Measurements from ENCODE around the gene FEM1A. TPM values are rescaled to one million over a fixed set of nuclear protein-coding genes. Genes with fewer than 3 reads are reported as not detected.

Gene FEM1A
- total RNA-seq, 5 donors from 2014 or later (not counting 1 experiment from before 2014, with no cell fraction given), result 9.7 to 17.7 (median 16.1) TPM

GRCh38 chr19:4847190-4847973 lies 55.8 kb downstream of the FEM1A start:
- no peaks in the 10 kb centered on the region for H3K9me3 ChIP-seq
- Mint-ChIP-seq H3K27ac (no peak overlapping the region), H3K36me3 (peaks cover 8% of the 10 kb centered on the region), H3K4me1 (peaks cover 0 to 3% (median 0%) of the 10 kb centered on the region in 3 donors), H3K9me3 (no peaks in the 10 kb centered on the region), H3K4me3 (no peak overlapping the region), H3K27me3 (no peaks in the 10 kb centered on the region)
- DNase-seq, result no peak
- no peak for ATAC-seq (replicated peaks in 1 of 4)
- 96% methylated on average over 12 of the region's 23 CpGs for WGBS (ENCODE audit: insufficient coverage)
- H3K4me3 ChIP-seq (ENCODE audit: control insufficient read depth in 1 of 2, extremely low read depth in 1 of 2, low read length in 1 of 2), result no peak overlapping the region
- CTCF ChIA-PET, result interaction anchor here in 1 of 2 donors (0.6 kb wide), 1 partner anchor 27 kb away, joined by 4 read pairs; no protein-coding TSS in a partner anchor
- no peaks in the 10 kb centered on the region for H3K27me3 ChIP-seq (replicated peaks in 1 of 2; ENCODE audit: control insufficient read depth in 2 of 2, extremely low read depth in 1 of 2, insufficient read depth in 2 of 2, low read length in 1 of 2)
- POLR2A ChIA-PET, result no interaction called here
- H3K4me1 ChIP-seq (ENCODE audit: control insufficient read depth in 1 of 2, extremely low read depth in 1 of 2, insufficient read depth in 2 of 2, low read length in 2 of 2), result peaks cover 0 to 3% of the 10 kb centered on the region in 2 experiments
- no peak overlapping the region for H3K27ac ChIP-seq (ENCODE audit: low read length)
- peaks cover 15 to 17% of the 10 kb centered on the region in 2 donors for H3K36me3 ChIP-seq (ENCODE audit: control insufficient read depth in 2 of 2, extremely low read depth in 1 of 2, insufficient read depth in 1 of 2, low read length in 1 of 2)

GRCh38 chr19:4849019-4849418 lies 57.5 kb downstream of the FEM1A start:
- ChIA-PET CTCF (interaction anchor here (0.6 to 3.1 kb wide), 2 partner anchors 39 kb away, joined by 3 to 13 read pairs; no protein-coding TSS in a partner anchor), POLR2A (no interaction called here)
- ATAC-seq (replicated peaks in 1 of 4) (no peak), DNase-seq (no peak)
- H3K36me3 ChIP-seq (ENCODE audit: control insufficient read depth in 2 of 2, extremely low read depth in 1 of 2, insufficient read depth in 1 of 2, low read length in 1 of 2), result peaks cover 13 to 17% of the 10 kb centered on the region in 2 donors
- no peaks in the 10 kb centered on the region for H3K27me3 Mint-ChIP-seq
- no peak overlapping the region for H3K4me3 Mint-ChIP-seq
- peaks cover 0 to 3% of the 10 kb centered on the region in 2 experiments for H3K4me1 ChIP-seq (ENCODE audit: control insufficient read depth in 1 of 2, extremely low read depth in 1 of 2, insufficient read depth in 2 of 2, low read length in 2 of 2)
- peaks cover 8% of the 10 kb centered on the region for H3K36me3 Mint-ChIP-seq
- 67% methylated on average over 1 of the region's 7 CpGs for whole genome bisulfite sequencing (ENCODE audit: insufficient coverage)
- H3K4me1 Mint-ChIP-seq, result peaks cover 0 to 3% (median 0%) of the 10 kb centered on the region in 3 donors
- H3K4me3 ChIP-seq (ENCODE audit: control insufficient read depth in 1 of 2, extremely low read depth in 1 of 2, low read length in 1 of 2), result no peak overlapping the region
- no peaks in the 10 kb centered on the region for H3K27me3 ChIP-seq (replicated peaks in 1 of 2; ENCODE audit: control insufficient read depth in 2 of 2, extremely low read depth in 1 of 2, insufficient read depth in 2 of 2, low read length in 1 of 2)
- no peaks in the 10 kb centered on the region for H3K9me3 Mint-ChIP-seq
- H3K27ac ChIP-seq (ENCODE audit: low read length), result no peak overlapping the region
- H3K27ac Mint-ChIP-seq, result no peak overlapping the region
- H3K9me3 ChIP-seq, result no peaks in the 10 kb centered on the region

Other genes starting within 250 kb of the FEM1A start
- under 1 TPM in 3 of 5 donors, not detected in 2; 0.25 to 0.43 (median 0.32) TPM for gene SEMA6B, start 232.1 kb upstream of the FEM1A start, total RNA-seq
- 10 to 100 TPM; 10.8 to 23.0 (median 19.5) TPM for gene TNFAIP8L1, start 152.2 kb upstream of the FEM1A start, total RNA-seq
- gene MYDGF, start 121.4 kb upstream of the FEM1A start, total RNA-seq, result 10 to 100 TPM; 27.5 to 46.4 (median 38.3) TPM
- 100 to 1,000 TPM in 2 of 5 donors, 10 to 100 TPM in 3; 71.8 to 103 (median 95.3) TPM for gene DPP9, start 67.9 kb upstream of the FEM1A start, total RNA-seq
- 10 to 100 TPM; 12.8 to 20.3 (median 16.8) TPM for gene TICAM1, start 40.0 kb downstream of the FEM1A start, total RNA-seq
- gene PLIN3, start 75.9 kb downstream of the FEM1A start, total RNA-seq, result 10 to 100 TPM; 15.3 to 24.1 (median 21.8) TPM
- gene ARRDC5, start 111.2 kb downstream of the FEM1A start, total RNA-seq, result 10 to 100 TPM in 4 of 5 donors, 1 to 10 TPM in 1; 8.1 to 21.7 (median 15.8) TPM
- 1 to 10 TPM in 4 of 5 donors, under 1 TPM in 1; 0.89 to 3.1 (median 2.0) TPM for gene UHRF1, start 117.8 kb downstream of the FEM1A start, total RNA-seq
- gene KDM4B, start 177.4 kb downstream of the FEM1A start, total RNA-seq, result 10 to 100 TPM; 44.6 to 59.2 (median 47.8) TPM

All from T-cell (primary cell).